Camera-type eye (tissue), 1 donor: ENCODE data around the gene SARM1. TPM values are rescaled to one million over a fixed set of nuclear protein-coding genes. Genes with fewer than 3 reads are reported as not detected.

Source experiments
- total RNA-seq: library from RNA; depleted of rRNA; stranded (reverse); fragments of >200 nt; gene quantifications from one replicate; pipeline ENCODE4 v1.2.3, GENCODE V29; 2014

Gene SARM1
- 33.6 TPM for total RNA-seq

GRCh38 chr17:28371245-28372202 lies at the start of gene SARM1:
Gene SARM1 (plus strand): TSS chr17:28371694. CDS start chr17:28372033, 339 bp downstream.

GRCh38 chr17:28335201-28335958 lies 36.1 kb upstream of the SARM1 start, which contains the start of the genes IFT20 and TNFAIP1:
Gene IFT20 (minus strand): TSS chr17:28335472. CDS start chr17:28331985, 3,487 bp downstream.
Gene TNFAIP1 (plus strand): TSS chr17:28335761. CDS start chr17:28339522, 3,761 bp downstream.

GRCh38 chr17:28357061-28357900 lies 14.2 kb upstream of the SARM1 start, which contains the start of gene POLDIP2:
Gene POLDIP2 (minus strand): TSS chr17:28357527. CDS start chr17:28357448, 79 bp downstream.

GRCh38 chr17:28364665-28365363 lies 6.7 kb upstream of the SARM1 start, which contains the start of gene SEBOX:
Gene SEBOX (minus strand): TSS chr17:28365199. CDS start chr17:28365151, 48 bp downstream.

GRCh38 chr17:28370035-28370743 lies 1.3 kb upstream of the SARM1 start, which contains the start of gene VTN:
Gene VTN (minus strand): TSS chr17:28370307. CDS start chr17:28370203, 104 bp downstream.

GRCh38 chr17:28405632-28406472 lies 34.4 kb downstream of the SARM1 start, which contains the start of gene SLC46A1:
Gene SLC46A1 (minus strand): TSS chr17:28406212. CDS start chr17:28406114, 98 bp downstream.

Other genes with a start within 250 kb of the SARM1 start
- 18.7 TPM for gene TMEM97, start 52.5 kb upstream of the SARM1 start, total RNA-seq
- gene IFT20, start 36.2 kb upstream of the SARM1 start, total RNA-seq = 59.0 TPM
- gene TNFAIP1, start 35.9 kb upstream of the SARM1 start, total RNA-seq = 30.8 TPM
- gene POLDIP2, start 14.2 kb upstream of the SARM1 start, total RNA-seq = 52.9 TPM
- gene SEBOX, start 6.5 kb upstream of the SARM1 start, total RNA-seq = not detected
- 7.7 TPM for gene VTN, start 1.4 kb upstream of the SARM1 start, total RNA-seq
- 21.6 TPM for gene SLC46A1, start 34.5 kb downstream of the SARM1 start, total RNA-seq
- 1.3 TPM for gene SLC13A2, start 102.0 kb downstream of the SARM1 start, total RNA-seq
- not detected for gene FOXN1, start 134.7 kb downstream of the SARM1 start, total RNA-seq
- gene UNC119, start 180.9 kb downstream of the SARM1 start, total RNA-seq = 288 TPM
- gene PIGS, start 199.8 kb downstream of the SARM1 start, total RNA-seq = 44.8 TPM
- gene ALDOC, start 205.2 kb downstream of the SARM1 start, total RNA-seq = 134 TPM
- 17.5 TPM for gene SPAG5, start 227.3 kb downstream of the SARM1 start, total RNA-seq
- gene RSKR, start 242.5 kb downstream of the SARM1 start, total RNA-seq = 29.6 TPM